Epithelial cell of proximal tubule (primary cell): ENCODE results near the gene PPP1R12B. TPM values are rescaled to one million over a fixed set of nuclear protein-coding genes. Genes with fewer than 3 reads are reported as not detected.
"Not testable (repeated sequence)": the region's sequence is repeated elsewhere in the genome, so short reads cannot be mapped to it uniquely, and the experiment has no call there.

Experiments used
- DNase-seq: peaks from one replicate; pipeline ENCODE4 v3.0.0-alpha.2; 2011; ENCODE audit warnings: low read depth
- H3K4me3 ChIP-seq: 2 replicates; pipeline ENCODE4 v1.5.1; 2011; ENCODE audit warnings: low read depth, mild to moderate bottlenecking, low read length
- total RNA-seq: library from RNA; depleted of rRNA; stranded (reverse); fragments of >200 nt; gene quantifications from 2 replicates; pipeline ENCODE4 v1.2.3, GENCODE V29; 2015
- TF ChIP-seq, protein P1 (sequence below): conservative IDR thresholded peaks from 2 replicates; pipeline ENCODE4 v1.5.1; 2012; ENCODE audit warnings: low read depth, mild to moderate bottlenecking, low read length

The PPP1R12B gene
- total RNA-seq, 1 donor from 2014 or later, result 21.6 TPM

DNA sequence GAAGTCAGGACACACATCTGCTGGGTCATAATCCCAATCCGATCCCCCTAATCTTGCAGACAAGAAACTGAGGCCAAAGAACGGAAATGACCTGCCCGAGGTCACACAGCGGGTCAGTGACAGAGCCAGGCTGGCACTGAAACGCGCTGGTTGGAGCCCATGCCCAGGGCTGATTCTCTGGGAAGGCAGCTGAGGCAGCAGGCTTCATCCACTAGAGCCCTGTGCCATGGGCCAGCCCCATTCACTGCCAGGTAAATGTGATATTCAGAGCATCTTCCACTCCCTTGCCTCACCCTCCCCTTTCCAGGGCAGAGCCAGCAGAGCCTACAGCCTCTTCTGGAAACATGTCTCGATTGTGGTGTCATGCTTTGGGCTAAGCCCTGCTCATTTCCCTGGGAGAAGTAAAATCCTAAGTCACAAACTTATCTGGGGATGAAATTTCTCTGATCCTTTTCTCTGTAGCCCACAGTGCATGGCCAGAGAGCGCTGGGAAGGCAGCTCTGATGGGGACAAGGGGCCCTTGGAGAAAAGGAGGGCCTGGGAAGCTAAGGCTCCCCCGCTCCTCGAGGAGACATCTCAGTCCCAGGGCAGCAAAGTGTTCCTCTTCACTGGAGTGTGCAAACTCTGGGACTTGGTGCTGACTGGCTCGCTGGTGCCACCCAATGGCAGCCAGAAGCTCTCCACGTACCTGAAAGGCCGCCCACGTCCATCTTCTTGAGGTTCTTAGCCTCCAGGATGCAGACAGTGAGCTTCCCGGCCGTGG, 251.4 kb downstream of the PPP1R12B start:
- TF ChIP-seq, protein P1, sequence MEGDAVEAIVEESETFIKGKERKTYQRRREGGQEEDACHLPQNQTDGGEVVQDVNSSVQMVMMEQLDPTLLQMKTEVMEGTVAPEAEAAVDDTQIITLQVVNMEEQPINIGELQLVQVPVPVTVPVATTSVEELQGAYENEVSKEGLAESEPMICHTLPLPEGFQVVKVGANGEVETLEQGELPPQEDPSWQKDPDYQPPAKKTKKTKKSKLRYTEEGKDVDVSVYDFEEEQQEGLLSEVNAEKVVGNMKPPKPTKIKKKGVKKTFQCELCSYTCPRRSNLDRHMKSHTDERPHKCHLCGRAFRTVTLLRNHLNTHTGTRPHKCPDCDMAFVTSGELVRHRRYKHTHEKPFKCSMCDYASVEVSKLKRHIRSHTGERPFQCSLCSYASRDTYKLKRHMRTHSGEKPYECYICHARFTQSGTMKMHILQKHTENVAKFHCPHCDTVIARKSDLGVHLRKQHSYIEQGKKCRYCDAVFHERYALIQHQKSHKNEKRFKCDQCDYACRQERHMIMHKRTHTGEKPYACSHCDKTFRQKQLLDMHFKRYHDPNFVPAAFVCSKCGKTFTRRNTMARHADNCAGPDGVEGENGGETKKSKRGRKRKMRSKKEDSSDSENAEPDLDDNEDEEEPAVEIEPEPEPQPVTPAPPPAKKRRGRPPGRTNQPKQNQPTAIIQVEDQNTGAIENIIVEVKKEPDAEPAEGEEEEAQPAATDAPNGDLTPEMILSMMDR, result peak; percentile 91
- no peak for DNase-seq
- H3K4me3 ChIP-seq, result no peak overlapping the region

DNA sequence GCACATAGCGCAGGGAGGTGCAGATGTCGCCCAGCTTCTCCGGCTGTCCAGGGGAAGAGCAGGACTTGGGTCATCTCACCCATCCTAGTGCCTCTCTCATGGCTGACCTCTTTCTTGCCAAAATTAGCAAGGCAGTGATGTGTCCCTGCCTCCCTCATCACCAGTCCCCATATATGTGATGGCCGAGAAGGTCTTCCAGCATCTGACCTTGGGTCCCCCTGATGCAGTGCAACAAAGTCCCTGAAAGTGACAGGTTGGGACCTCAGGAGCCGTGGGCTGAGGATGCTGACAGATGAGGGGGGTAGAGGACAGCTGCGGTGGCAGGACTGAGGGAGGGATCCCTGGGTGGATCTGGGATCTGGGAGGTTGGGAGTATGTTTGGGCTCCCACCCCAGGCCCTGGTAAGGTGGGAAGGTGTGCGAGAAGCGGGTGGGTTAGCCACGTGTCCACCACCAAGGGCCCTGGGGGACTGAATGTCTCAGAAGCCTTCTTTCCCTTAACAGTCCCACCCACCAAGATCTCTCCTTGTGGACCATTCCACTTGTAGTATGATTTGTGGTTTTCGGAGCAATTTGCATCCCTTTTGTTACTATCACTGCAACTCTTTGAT, 252.0 kb downstream of the PPP1R12B start:
- TF ChIP-seq, protein P1, result no peak
- no peak for DNase-seq
- no peak overlapping the region for H3K4me3 ChIP-seq

- TF ChIP-seq, protein P1, result no peak
- DNase-seq, result no peak
- H3K4me3 ChIP-seq, result no peak overlapping the region
Observed at GRCh38 chr1:202603435-202603834, 254.9 kb downstream of the PPP1R12B start.

GRCh38 chr1:202605515-202605914, 257.0 kb downstream of the PPP1R12B start:
- TF ChIP-seq, protein P1, result no peak
- DNase-seq, result no peak
- H3K4me3 ChIP-seq, result no peak overlapping the region

DNA sequence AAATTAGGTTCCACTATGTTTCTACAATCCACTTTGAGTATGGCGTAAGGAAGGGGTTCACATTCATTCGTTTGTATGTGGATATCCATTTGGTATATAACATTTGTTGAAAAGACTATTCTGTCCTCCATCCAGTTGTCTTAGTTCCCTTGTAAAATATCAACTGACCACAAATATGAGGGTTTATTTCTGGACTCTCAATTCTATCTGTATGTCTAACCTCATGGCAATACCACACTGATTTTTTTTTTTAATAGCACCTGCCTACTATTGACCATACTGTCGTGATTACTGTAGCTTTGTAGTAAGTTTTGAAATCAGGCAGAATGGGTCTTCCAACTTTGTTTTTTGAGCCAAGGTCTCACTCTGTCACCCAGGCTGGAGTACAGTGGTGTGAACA, 263.5 kb downstream of the PPP1R12B start:
- DNase-seq, H3K4me3 ChIP-seq: not testable (repeated sequence)

DNA sequence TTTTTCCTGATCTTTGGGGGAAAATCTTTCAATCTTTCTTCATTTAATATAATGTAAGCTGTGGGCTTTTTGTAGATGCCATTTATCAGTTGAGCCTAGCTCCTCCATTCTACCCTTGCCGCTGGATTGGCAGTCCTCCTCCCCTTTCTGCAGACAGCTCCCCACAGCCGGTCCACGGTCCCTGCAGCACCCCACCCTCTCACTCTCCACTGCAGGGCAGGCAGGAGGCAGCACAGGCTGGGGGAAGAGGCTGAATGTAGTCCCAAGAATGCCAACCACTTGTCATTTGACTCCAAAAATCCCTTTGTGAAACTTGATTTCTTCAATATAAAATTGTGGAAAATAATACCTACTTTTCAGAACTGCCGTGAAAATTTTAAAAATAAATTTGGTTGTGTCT, 265.1 kb downstream of the PPP1R12B start:
- TF ChIP-seq, protein P1, result no peak
- H3K4me3 ChIP-seq, result no peak overlapping the region
- DNase-seq, result no peak

DNA sequence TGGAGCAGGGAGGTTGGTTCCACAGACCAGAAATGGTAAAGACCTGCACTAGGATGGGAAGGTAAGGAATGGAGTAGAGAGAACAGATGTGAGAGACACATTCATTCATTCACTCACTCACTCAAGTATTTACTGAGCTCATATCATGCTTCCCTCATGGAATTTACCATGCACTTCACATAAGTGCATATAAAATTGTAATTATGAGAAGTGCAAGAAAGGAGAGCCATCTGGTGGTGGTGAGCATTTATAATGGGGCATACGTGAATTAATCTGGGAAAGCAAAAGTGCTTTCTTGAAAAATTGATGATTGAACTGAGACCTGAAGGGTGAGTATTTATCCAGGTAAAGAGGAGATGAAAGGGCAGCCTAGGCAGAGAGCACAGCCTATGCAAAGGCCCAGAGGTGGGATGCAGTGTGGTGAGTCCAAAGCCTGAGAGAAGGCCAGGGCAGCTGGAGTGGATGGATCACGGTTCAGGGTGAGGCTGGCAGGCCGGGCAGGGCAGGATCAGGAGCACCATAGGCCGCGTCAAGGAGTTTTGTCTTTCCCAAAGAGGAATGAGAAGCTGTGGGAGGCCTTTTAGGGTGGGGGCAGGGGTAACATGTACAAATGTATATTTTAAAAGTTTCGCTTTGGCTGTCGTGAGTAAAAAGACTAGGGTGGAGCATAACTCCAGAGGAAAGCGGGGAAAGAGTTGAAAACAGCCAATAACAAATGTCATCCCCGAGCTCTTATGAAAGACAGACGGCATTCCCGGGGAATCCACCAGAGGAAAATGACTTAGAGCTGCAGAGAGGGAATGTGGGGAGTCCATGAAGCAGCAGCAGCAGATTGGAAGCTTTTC, 266.1 kb downstream of the PPP1R12B start:
- TF ChIP-seq, protein P1, result peak; percentile 37
- H3K4me3 ChIP-seq, DNase-seq: not testable (repeated sequence)

DNA sequence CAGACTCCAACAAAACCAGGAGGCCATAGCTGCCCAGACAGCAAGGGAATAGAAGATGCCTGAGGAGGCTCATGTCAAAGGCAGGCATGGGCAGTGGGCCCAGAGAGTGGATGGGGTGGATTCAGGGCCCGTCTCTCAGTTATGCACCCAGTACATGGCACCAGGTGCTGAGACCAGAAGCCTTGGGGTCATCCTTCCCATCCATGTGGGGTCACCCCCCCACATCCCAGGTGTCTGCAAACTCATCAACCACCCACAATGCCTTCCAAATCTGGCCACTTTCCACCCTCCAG, 266.7 kb downstream of the PPP1R12B start:
- not testable (repeated sequence) for DNase-seq, H3K4me3 ChIP-seq
